ENCODE measurements around the gene TIE1.

The TIE1 gene

GRCh38 chr1:43311521-43311920, 10.7 kb downstream of the TIE1 start:
- no peak for DNase-seq

DNA sequence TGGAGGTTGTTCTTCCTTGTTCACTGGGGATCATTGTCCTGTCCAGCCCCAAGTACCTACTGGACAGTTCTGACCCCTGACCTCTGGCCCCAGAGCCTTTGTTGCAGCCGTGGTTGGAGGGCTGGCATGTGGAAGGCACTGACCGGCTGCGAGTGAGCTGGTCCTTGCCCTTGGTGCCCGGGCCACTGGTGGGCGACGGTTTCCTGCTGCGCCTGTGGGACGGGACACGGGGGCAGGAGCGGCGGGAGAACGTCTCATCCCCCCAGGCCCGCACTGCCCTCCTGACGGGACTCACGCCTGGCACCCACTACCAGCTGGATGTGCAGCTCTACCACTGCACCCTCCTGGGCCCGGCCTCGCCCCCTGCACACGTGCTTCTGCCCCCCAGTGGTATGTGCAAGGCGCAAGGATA, 11.4 kb downstream of the TIE1 start:
- no peak for DNase-seq

DNA sequence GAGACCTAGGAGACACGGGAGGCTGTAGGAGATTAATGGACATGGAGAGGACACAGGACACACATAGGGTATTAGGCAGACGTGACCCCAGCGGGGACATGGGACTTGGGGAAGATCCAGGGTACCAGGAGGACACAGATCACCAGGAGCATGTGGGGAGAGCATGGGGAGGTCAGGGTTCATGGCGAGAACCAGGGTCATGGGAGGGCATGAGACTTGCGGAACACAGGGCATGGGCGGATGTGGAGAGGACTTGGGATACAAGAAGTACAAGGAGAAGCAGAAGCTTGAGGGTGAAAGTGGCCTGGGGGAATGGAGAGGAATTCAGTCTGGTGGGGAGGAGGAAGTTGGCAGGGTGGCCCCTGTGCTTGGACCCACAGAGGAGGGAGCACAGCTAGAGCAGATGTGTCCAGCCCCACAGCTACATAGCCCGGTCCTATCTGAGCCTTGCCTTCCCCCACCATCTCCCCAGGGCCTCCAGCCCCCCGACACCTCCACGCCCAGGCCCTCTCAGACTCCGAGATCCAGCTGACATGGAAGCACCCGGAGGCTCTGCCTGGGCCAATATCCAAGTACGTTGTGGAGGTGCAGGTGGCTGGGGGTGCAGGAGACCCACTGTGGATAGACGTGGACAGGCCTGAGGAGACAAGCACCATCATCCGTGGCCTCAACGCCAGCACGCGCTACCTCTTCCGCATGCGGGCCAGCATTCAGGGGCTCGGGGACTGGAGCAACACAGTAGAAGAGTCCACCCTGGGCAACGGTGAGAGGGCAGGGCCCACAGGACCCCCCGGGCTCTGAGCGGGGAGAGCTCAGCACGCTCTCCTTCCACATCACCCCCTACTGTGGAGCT, 12.1 kb downstream of the TIE1 start:
- no peak for DNase-seq

GRCh38 chr1:43313771-43314170, 13.0 kb downstream of the TIE1 start:
- DNase-seq = no peak

- no peak for DNase-seq
These were observed 13.5 kb downstream of the TIE1 start for GRCh38 chr1:43314233-43314632.

- DNase-seq = peak in 18 of 58 donors; percentile 14 to 72 (median 44)
These were observed 14.7 kb downstream of the TIE1 start for GRCh38 chr1:43315481-43315880.

DNA sequence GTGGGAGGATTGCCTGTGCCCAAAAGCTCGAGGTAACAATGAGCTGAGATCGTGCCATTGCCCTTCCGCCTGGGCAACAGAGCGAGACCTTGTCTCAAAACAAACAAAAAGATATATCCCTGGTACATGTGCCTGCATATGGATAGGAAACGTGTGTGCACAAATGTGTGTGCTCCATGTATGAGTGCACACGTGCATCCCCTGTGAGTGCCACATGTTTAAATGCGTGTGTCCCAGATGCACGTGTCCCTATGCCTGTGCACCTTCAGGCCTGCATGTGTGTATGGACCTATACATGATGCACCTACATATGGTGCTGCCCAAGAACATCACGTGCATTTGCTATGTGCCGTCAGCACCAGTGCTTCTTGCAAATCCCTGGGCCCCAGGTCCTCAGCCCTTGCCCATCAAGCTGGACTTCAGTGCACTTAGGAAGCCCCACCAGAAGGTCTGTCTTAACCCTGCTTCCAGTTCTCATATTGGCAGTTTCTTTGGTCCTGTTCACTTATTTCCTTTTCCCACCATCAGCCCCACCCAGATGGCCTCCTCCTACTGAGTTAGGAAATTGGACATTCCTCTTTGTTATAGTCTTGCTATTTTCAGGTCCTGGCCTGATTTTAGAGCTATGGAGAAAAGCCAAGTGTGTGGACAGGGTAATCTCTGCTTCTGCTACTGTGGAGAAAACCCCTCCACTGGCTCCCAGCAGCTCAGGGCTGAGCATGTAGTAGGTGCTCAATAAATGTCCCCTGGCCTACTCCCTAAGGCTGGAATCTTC, 15.4 kb downstream of the TIE1 start:
- DNase-seq = no peak

DNA sequence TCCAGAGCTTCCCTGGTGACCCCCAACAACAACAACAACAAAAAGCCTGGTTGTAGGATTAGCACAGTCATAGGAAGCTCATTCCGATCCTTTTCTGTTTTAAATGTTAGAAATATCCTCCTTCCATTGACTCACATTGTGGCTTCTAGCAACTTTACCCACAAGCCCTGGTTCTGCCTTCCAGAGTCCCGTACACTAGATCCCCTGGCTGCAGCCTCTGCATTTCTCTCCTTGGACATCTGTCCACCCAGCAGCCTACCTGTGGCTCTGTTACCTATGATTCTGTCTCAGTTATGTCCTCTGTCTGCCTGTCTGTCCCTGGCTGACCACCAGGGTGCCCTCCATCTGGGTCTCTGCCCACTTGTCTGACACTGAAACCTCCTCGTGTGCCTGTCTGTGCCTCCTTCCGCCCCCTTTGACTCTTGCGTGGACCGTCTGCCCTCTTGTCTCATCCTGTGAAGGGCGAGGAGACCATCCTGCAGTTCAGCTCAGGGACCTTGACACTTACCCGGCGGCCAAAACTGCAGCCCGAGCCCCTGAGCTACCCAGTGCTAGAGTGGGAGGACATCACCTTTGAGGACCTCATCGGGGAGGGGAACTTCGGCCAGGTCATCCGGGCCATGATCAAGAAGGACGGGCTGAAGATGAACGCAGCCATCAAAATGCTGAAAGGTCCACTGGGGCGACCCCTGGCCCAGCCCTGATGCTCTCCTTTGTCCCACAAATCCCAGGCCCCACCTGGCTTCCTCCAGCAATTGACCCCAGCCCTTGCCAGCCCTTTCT, 16.1 kb downstream of the TIE1 start:
- DNase-seq = no peak

DNA sequence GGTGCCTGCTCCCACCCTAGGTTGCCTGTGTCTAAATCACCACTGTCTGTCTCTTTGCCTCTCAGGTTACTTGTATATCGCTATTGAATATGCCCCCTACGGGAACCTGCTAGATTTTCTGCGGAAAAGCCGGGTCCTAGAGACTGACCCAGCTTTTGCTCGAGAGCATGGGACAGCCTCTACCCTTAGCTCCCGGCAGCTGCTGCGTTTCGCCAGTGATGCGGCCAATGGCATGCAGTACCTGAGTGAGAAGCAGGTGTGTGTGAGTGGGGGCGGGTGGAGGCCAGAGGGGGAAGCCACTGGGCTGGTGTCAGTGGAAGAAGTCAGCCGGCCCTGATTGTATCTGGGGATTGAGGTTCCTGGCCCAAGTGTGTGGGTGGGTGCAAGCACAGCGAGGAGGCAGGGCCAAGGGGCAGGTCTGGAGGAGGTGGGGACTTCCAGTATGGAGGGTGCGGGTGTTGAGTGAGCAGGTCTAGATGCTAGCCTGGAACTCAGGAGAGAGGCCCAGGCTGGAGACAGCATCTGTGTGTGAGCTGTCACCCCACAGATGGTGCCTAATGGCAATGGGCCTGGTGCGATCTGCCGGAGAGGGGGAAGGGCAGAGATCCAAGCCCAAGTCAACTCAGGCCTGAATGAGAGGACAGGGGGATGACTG, 17.2 kb downstream of the TIE1 start:
- peak in 45 of 58 donors; percentile 12 to 84 (median 50) for DNase-seq

DNA sequence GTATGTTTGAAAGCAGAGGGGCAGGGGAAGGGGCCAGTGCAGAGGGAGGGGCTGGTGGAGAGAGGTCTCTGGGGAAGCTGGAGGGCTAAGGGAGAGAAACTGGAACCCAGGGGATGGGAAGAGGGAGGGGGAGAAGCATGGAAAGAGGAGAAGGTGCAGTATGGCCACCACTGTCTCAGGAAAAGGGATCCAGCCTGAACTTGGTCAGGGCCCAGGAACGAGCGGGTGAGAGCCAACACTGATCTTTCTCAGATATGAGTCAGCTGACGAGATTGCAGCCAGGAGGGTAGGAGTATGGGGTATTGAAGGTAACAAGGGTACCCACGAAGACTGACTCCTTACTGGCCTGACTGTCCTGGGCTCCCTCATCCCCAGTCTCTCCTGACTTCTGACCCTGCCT, 18.0 kb downstream of the TIE1 start:
- no peak for DNase-seq

GRCh38 chr1:43319288-43319687, 18.5 kb downstream of the TIE1 start:
- no peak for DNase-seq

DNA sequence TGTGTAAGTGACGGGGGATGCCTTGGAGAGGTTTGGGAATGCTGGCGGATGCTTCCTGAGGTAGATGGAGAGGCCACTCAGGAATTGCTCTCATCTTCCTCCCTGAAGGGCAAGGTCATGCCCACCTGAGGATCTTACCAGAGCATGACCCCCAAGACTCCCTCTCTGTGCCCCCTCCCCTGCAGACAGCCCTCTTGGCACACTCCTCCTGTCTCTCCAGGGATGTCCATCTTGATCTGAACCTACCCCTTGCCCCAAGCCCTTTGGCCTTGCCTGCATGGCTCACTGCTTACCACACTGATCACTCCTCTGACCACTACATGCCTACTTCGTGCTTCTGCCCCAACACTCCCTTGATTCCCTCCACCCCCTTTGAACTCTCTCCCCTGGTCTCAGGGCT, 19.0 kb downstream of the TIE1 start:
- DNase-seq = no peak

- DNase-seq = no peak
These were observed 20.6 kb downstream of the TIE1 start for GRCh38 chr1:43321331-43321891.

DNA sequence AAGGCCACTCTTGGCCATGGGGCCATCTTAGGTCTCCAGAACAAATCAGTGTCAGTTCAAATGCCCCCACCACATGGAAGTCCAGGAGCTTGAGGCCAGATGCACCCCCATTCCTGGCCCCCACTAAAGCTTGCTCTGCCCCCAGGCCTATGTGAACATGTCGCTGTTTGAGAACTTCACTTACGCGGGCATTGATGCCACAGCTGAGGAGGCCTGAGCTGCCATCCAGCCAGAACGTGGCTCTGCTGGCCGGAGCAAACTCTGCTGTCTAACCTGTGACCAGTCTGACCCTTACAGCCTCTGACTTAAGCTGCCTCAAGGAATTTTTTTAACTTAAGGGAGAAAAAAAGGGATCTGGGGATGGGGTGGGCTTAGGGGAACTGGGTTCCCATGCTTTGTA, 21.7 kb downstream of the TIE1 start:
- DNase-seq = no peak

GRCh38 chr1:43324810-43325209, 24.0 kb downstream of the TIE1 start:
- DNase-seq = no peak

DNA sequence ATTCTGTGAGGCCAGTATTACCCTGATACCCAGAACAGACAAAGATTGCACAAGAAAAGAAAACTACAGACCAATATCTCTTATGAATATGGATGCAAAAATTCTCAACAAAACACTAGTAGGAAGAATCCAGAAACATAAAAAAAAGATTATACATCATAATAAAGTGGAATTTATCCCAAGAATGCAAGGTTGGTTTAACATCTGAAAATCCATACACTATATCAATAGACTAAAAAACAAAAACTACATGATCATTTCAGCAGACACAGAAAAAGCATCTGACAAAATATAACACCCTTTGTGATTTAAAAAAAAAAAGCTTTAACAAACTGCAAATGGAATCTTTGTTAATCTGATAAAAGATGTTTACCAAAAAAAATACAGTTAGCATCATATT, 24.6 kb downstream of the TIE1 start:
- no peak for DNase-seq

- no peak for DNase-seq
These were observed 26.9 kb downstream of the TIE1 start for GRCh38 chr1:43327549-43328292.

DNA sequence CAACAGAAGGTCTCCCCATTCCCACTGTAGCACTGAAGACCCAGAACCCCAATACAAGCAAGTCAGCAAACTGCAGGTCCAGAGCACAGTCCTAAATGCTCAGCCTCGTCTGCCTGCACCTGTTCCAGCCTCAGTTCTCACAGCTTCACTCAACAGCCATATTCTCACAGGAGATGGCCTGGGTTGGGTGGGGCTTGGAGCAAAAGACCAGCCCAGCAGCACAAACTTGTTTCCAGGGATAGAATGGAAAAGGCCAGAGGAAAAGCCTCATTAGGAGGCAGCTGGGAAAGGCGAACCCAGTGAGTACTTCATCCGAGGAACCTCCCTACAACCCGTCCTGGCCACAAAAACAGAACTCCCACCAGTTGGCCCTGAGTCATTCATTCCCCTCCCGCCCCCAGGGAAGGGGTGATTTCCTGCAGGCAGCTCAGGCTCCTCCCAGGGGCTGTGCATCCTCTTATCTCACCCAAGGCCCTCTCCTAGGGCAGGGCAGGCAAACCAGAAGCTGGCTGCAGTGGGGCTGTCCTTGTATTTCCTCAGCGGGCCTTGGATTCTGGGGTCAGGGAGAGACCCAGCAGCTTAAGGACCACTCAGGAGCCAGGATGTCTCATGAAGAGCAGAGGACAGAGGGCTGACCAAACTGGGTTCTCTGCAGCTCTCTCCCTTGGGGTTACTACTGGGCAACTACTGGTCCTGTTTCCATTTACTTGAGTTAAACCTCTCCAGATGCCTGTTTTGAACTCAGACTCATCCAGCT, 29.4 kb downstream of the TIE1 start:
- no peak for DNase-seq

GRCh38 chr1:43331688-43332087, 30.9 kb downstream of the TIE1 start:
- DNase-seq = no peak

Data from anterior cingulate cortex (tissue), 58 donors.